Measurements from ENCODE around the gene LINC00632.

The LINC00632 gene

GRCh38 chrX:140765043-140765784 lies 55.7 kb downstream of the LINC00632 start:
- H3K27ac ChIP-seq (ENCODE audit: low read depth, low read length) = no peak overlapping the region
- no peak overlapping the region for H2AFZ ChIP-seq (ENCODE audit: low read depth, low read length, severe bottlenecking)
- no peaks in the 10 kb centered on the region for H3F3A ChIP-seq (ENCODE audit: insufficient read depth)
- H3K4me3 ChIP-seq (ENCODE audit: insufficient read depth, low read length, poor library complexity, severe bottlenecking) = no peak overlapping the region
- no peaks in the 10 kb centered on the region for H3K79me2 ChIP-seq (ENCODE audit: insufficient read depth, low read length)
- H3K9me2 ChIP-seq (replicated peaks; ENCODE audit: insufficient read depth, low read length) = no peaks in the 10 kb centered on the region
- H3K4me2 ChIP-seq (ENCODE audit: low read depth, low read length, poor library complexity, severe bottlenecking) = no peak overlapping the region
- H3K9ac ChIP-seq (ENCODE audit: low read length) = no peak overlapping the region
- no peaks in the 10 kb centered on the region for H3K27me3 ChIP-seq (ENCODE audit: low read length)
- H3K9me3 ChIP-seq (ENCODE audit: insufficient read depth, low read length) = no peaks in the 10 kb centered on the region
- no peaks in the 10 kb centered on the region for H4K20me1 ChIP-seq (ENCODE audit: low read depth, low read length)
- H3K36me3 ChIP-seq (ENCODE audit: low read length) = no peaks in the 10 kb centered on the region
- TF ChIP-seq CTCF (IDR thresholded peaks at IDR 0.05; ENCODE audit: insufficient read depth, low read length, poor library complexity, severe bottlenecking) (no peak), EZH2phosphoT487 (conservative IDR thresholded peaks at IDR 0.05; ENCODE audit: low read length) (no peak)

GRCh38 chrX:140766024-140766611 lies 56.6 kb downstream of the LINC00632 start:
- no peaks in the 10 kb centered on the region for H3F3A ChIP-seq (ENCODE audit: insufficient read depth)
- no peak overlapping the region for H2AFZ ChIP-seq (ENCODE audit: low read depth, low read length, severe bottlenecking)
- no peaks in the 10 kb centered on the region for H3K27me3 ChIP-seq (ENCODE audit: low read length)
- no peaks in the 10 kb centered on the region for H3K79me2 ChIP-seq (ENCODE audit: insufficient read depth, low read length)
- no peak overlapping the region for H3K9ac ChIP-seq (ENCODE audit: low read length)
- H3K9me3 ChIP-seq (ENCODE audit: insufficient read depth, low read length) = no peaks in the 10 kb centered on the region
- H3K4me2 ChIP-seq (ENCODE audit: low read depth, low read length, poor library complexity, severe bottlenecking) = no peak overlapping the region
- H3K9me2 ChIP-seq (replicated peaks; ENCODE audit: insufficient read depth, low read length) = no peaks in the 10 kb centered on the region
- H3K36me3 ChIP-seq (ENCODE audit: low read length) = no peaks in the 10 kb centered on the region
- TF ChIP-seq CTCF (IDR thresholded peaks at IDR 0.05; ENCODE audit: insufficient read depth, low read length, poor library complexity, severe bottlenecking) (peak; percentile 50), EZH2phosphoT487 (conservative IDR thresholded peaks at IDR 0.05; ENCODE audit: low read length) (no peak)
- H3K27ac ChIP-seq (ENCODE audit: low read depth, low read length) = no peak overlapping the region
- H4K20me1 ChIP-seq (ENCODE audit: low read depth, low read length) = no peaks in the 10 kb centered on the region
- H3K4me3 ChIP-seq (ENCODE audit: insufficient read depth, low read length, poor library complexity, severe bottlenecking) = no peak overlapping the region

- H3K36me3 ChIP-seq (ENCODE audit: low read length) = no peaks in the 10 kb centered on the region
- H3K4me3 ChIP-seq (ENCODE audit: insufficient read depth, low read length, poor library complexity, severe bottlenecking) = no peak overlapping the region
- H4K20me1 ChIP-seq (ENCODE audit: low read depth, low read length) = no peaks in the 10 kb centered on the region
- H3K27me3 ChIP-seq (ENCODE audit: low read length) = no peaks in the 10 kb centered on the region
- H3K9me2 ChIP-seq (replicated peaks; ENCODE audit: insufficient read depth, low read length) = no peaks in the 10 kb centered on the region
- TF ChIP-seq CTCF (IDR thresholded peaks at IDR 0.05; ENCODE audit: insufficient read depth, low read length, poor library complexity, severe bottlenecking) (no peak), EZH2phosphoT487 (conservative IDR thresholded peaks at IDR 0.05; ENCODE audit: low read length) (no peak)
- H3K9ac ChIP-seq (ENCODE audit: low read length) = no peak overlapping the region
- H3F3A ChIP-seq (ENCODE audit: insufficient read depth) = no peaks in the 10 kb centered on the region
- H3K9me3 ChIP-seq (ENCODE audit: insufficient read depth, low read length) = no peaks in the 10 kb centered on the region
- H3K4me2 ChIP-seq (ENCODE audit: low read depth, low read length, poor library complexity, severe bottlenecking) = no peak overlapping the region
- H3K79me2 ChIP-seq (ENCODE audit: insufficient read depth, low read length) = no peaks in the 10 kb centered on the region
- H2AFZ ChIP-seq (ENCODE audit: low read depth, low read length, severe bottlenecking) = no peak overlapping the region
- no peak overlapping the region for H3K27ac ChIP-seq (ENCODE audit: low read depth, low read length)
These were observed 58.1 kb downstream of the LINC00632 start for GRCh38 chrX:140767646-140768045.
